Uterus (tissue), 4 donors: ENCODE measurements around the gene CACNB1. TPM values are rescaled to one million over a fixed set of nuclear protein-coding genes. Genes with fewer than 3 reads are reported as not detected.

Experiments
- DNase-seq, 2 donors: peaks; one replicate each; pipeline ENCODE4 v3.0.0-alpha.2; 2019 to 2020
- H3K27ac ChIP-seq, 2 donors: fragments of 200-600 bp; sonication (generic); 1 replicate in 1 of 2; 2 replicates in 1 of 2; pipeline ENCODE4 v1.5.1; 2016 to 2018
- H3K27me3 ChIP-seq, 2 donors: fragments of 200-600 bp; sonication (generic); one replicate each; pipeline ENCODE4 v1.5.1; 2018 to 2019; ENCODE audit warnings: control low read depth in 1 of 2
- H3K36me3 ChIP-seq, 2 donors: fragments of 200-600 bp; sonication (generic); one replicate each; pipeline ENCODE4 v1.5.1; 2019; ENCODE audit warnings: control low read depth in 1 of 2
- H3K4me1 ChIP-seq, 2 donors: fragments of 200-600 bp; sonication (generic); one replicate each; pipeline ENCODE4 v1.5.1; 2018 to 2019; ENCODE audit warnings: control low read depth in 1 of 2
- H3K4me3 ChIP-seq, 2 donors: fragments of 200-600 bp; sonication (generic); 1 replicate in 1 of 2; 2 replicates in 1 of 2; pipeline ENCODE4 v1.5.1; 2018 to 2019; ENCODE audit warnings: mild to moderate bottlenecking in 1 of 2
- H3K9me3 ChIP-seq, 2 donors: fragments of 200-600 bp; sonication (generic); one replicate each; pipeline ENCODE4 v1.5.1; 2019; ENCODE audit warnings: control low read depth in 1 of 2
- CTCF ChIP-seq, 4 experiments: fragments of 200-600 bp in 2 of 4; fragments of 450-650 bp in 2 of 4; sonication (generic) in 2 of 4; IDR thresholded peaks; one replicate each; pipeline ENCODE4 v1.5.1; 2016 to 2019; ENCODE audit warnings: antibody characterized with exemption in 4 of 4, mild to moderate bottlenecking in 2 of 4, moderate library complexity in 1 of 4
- POLR2A ChIP-seq, 2 donors: fragments of 450-650 bp; IDR thresholded peaks; one replicate each; pipeline ENCODE4 v1.6.1; 2016; ENCODE audit warnings: antibody characterized with exemption in 2 of 2, mild to moderate bottlenecking in 1 of 2, moderate library complexity in 1 of 2
- intact Hi-C: fragments of 100-400 bp; cut with DNase I; formaldehyde crosslinking; loops from one replicate; pipeline ENCODE4 v1.15.1; 2023; ENCODE audit warnings: low total_unique reads
- total RNA-seq, 4 donors: library from RNA; depleted of rRNA in 3 of 4; stranded (reverse); fragments of >200 nt in 3 of 4; gene quantifications; one replicate each; pipeline versions ENCODE4 v1.1.0 to v1.2.4, GENCODE V29; 2014 to 2023
- donor health status: DM: yes; HTN: yes; CAD: no.

Gene CACNB1
- total RNA-seq, 4 donors from 2014 or later = 5.6 to 23.3 (median 8.4) TPM

- Histone ChIP-seq H3K27me3 (no peaks in the 10 kb centered on the region), H3K4me3 (no peak overlapping the region), H3K9me3 (no peaks in the 10 kb centered on the region), H3K4me1 (peaks cover 0 to 3% of the 10 kb centered on the region in 2 donors), H3K36me3 (no peaks in the 10 kb centered on the region), H3K27ac (no peak overlapping the region)
- no peak for DNase-seq
- TF ChIP-seq POLR2A (IDR thresholded peaks at IDR 0.05) (no peak), CTCF (IDR thresholded peaks at IDR 0.05) (no peak)
- intact Hi-C loops = no loop called here
These were observed 24.7 kb upstream of the CACNB1 start for GRCh38 chr17:39222151-39222550.

- intact Hi-C loops = no loop called here
- H3K4me1 ChIP-seq = peaks cover 0 to 3% of the 10 kb centered on the region in 2 donors
- no peak for TF ChIP-seq CTCF (IDR thresholded peaks at IDR 0.05)
- no peak for TF ChIP-seq POLR2A (IDR thresholded peaks at IDR 0.05)
- H3K4me3 ChIP-seq = no peak overlapping the region
- no peaks in the 10 kb centered on the region for H3K9me3 ChIP-seq
- DNase-seq = no peak
- H3K27ac ChIP-seq = no peak overlapping the region
- no peaks in the 10 kb centered on the region for H3K36me3 ChIP-seq
- no peaks in the 10 kb centered on the region for H3K27me3 ChIP-seq
These were observed 24.1 kb upstream of the CACNB1 start for GRCh38 chr17:39221572-39221971.

- no peaks in the 10 kb centered on the region for H3K9me3 ChIP-seq
- H3K27ac ChIP-seq = no peak overlapping the region
- TF ChIP-seq POLR2A (IDR thresholded peaks at IDR 0.05) = no peak
- no peak for TF ChIP-seq CTCF (IDR thresholded peaks at IDR 0.05)
- H3K36me3 ChIP-seq = no peaks in the 10 kb centered on the region
- H3K4me3 ChIP-seq = no peak overlapping the region
- no peaks in the 10 kb centered on the region for H3K27me3 ChIP-seq
- intact Hi-C loops = no loop called here
- no peak for DNase-seq
- no peaks in the 10 kb centered on the region for H3K4me1 ChIP-seq
These were observed 22.2 kb upstream of the CACNB1 start for GRCh38 chr17:39219647-39220154.

- Histone ChIP-seq H3K9me3 (no peaks in the 10 kb centered on the region), H3K36me3 (no peaks in the 10 kb centered on the region), H3K27me3 (no peaks in the 10 kb centered on the region), H3K27ac (no peak overlapping the region), H3K4me3 (no peak overlapping the region), H3K4me1 (no peaks in the 10 kb centered on the region)
- no peak for TF ChIP-seq CTCF (IDR thresholded peaks at IDR 0.05)
- no peak for TF ChIP-seq POLR2A (IDR thresholded peaks at IDR 0.05)
- intact Hi-C loops = no loop called here
- no peak for DNase-seq
These were observed 21.4 kb upstream of the CACNB1 start for GRCh38 chr17:39218906-39219305.

GRCh38 chr17:39217734-39218369 is 20.4 kb upstream of the CACNB1 start:
- Histone ChIP-seq H3K27me3 (no peaks in the 10 kb centered on the region), H3K36me3 (no peaks in the 10 kb centered on the region), H3K4me1 (no peaks in the 10 kb centered on the region), H3K9me3 (no peaks in the 10 kb centered on the region), H3K4me3 (no peak overlapping the region), H3K27ac (no peak overlapping the region)
- TF ChIP-seq POLR2A (IDR thresholded peaks at IDR 0.05) = no peak
- no peak for TF ChIP-seq CTCF (IDR thresholded peaks at IDR 0.05)
- DNase-seq = no peak
- intact Hi-C loops = no loop called here
